HEK293 (cell line): ENCODE measurements around the gene TOMM70.

Source experiments
- CTCF ChIA-PET: fragments of 350-600 bp; formaldehyde crosslinking; extraction: SDS; loops from one replicate; lab custom pipeline; 2021; ENCODE audit warnings: antibody characterized with exemption; lab: Yijun Ruan, JAX
- POLR2A ChIA-PET: fragments of 300-600 bp; formaldehyde crosslinking; extraction: SDS; loops from one replicate; lab custom pipeline; 2020; ENCODE audit warnings: antibody characterized with exemption, inconsistent platforms; lab: Yijun Ruan, JAX
- H3K27ac ChIP-seq: fragments of 200-500 bp; sonication (Bioruptor generic); 2 replicates; pipeline ENCODE4 v1.5.1; 2014; ENCODE audit warnings: low read depth, low read length, control low read depth, inconsistent platforms; ENCODE audit errors: extremely low read depth
- H3K36me3 ChIP-seq, 2 experiments: fragments of 200-500 bp in 1 of 2; sonication (Bioruptor generic) in 1 of 2; 1 replicate in 1 of 2; 2 replicates in 1 of 2; pipeline ENCODE4 v1.5.1; 2014 to 2017; ENCODE audit warnings: inconsistent platforms in 2 of 2, low read length in 2 of 2; ENCODE audit not compliant: control insufficient read depth in 2 of 2, insufficient read depth in 1 of 2
- H3K4me1 ChIP-seq: fragments of 200-500 bp; sonication (Bioruptor generic); 2 replicates; pipeline ENCODE4 v1.5.1; 2014; ENCODE audit warnings: mild to moderate bottlenecking, low read length, inconsistent platforms; ENCODE audit not compliant: control insufficient read depth, insufficient read depth
- H3K4me3 ChIP-seq: 2 replicates; pipeline ENCODE4 v1.5.1; 2011; ENCODE audit warnings: low read depth, mild to moderate bottlenecking, control low read depth, low read length, moderate library complexity
- H3K9me3 ChIP-seq: fragments of 200-500 bp; sonication (Bioruptor generic); 2 replicates; pipeline ENCODE4 v1.5.1; 2014; ENCODE audit warnings: low read depth, low read length, inconsistent platforms; ENCODE audit not compliant: control insufficient read depth, insufficient read depth
- ELK4 ChIP-seq: IDR thresholded peaks from 2 replicates; pipeline ENCODE4 v1.6.1; 2011; ENCODE audit warnings: mild to moderate bottlenecking, low read depth, low read length, borderline replicate concordance
- HIC1 ChIP-seq: fragments of 450-650 bp; formaldehyde crosslinking; IDR thresholded peaks from 2 replicates; pipeline ENCODE4 v1.5.1; 2016; ENCODE audit warnings: missing biosample characterization, missing genetic modification characterization
- KLF17 ChIP-seq: fragments of 450-650 bp; formaldehyde crosslinking; IDR thresholded peaks from 2 replicates; pipeline ENCODE4 v1.5.1; 2016; ENCODE audit warnings: missing biosample characterization, missing genetic modification characterization
- PRDM10 ChIP-seq: fragments of 450-650 bp; formaldehyde crosslinking; IDR thresholded peaks from 2 replicates; pipeline ENCODE4 v1.5.1; 2016; ENCODE audit warnings: missing biosample characterization, missing genetic modification characterization
- SETDB1 ChIP-seq: IDR thresholded peaks from one replicate; pipeline ENCODE4 v1.6.1; 2017; ENCODE audit warnings: mild to moderate bottlenecking, low read length, moderate library complexity, mixed read lengths; ENCODE audit not compliant: insufficient read length
- TRIM28 ChIP-seq: IDR thresholded peaks from 2 replicates; pipeline ENCODE4 v1.6.1; 2011; ENCODE audit warnings: low read length, control low read depth, borderline replicate concordance
- ZNF18 ChIP-seq: fragments of 450-650 bp; formaldehyde crosslinking; IDR thresholded peaks from 2 replicates; pipeline ENCODE4 v1.5.1; 2016; ENCODE audit warnings: missing biosample characterization, missing genetic modification characterization
- ZNF274 ChIP-seq, 2 experiments: fragments of 200-500 bp in 1 of 2; fragments of 450-650 bp in 1 of 2; sonication (Bioruptor generic) in 1 of 2; formaldehyde crosslinking in 1 of 2; IDR thresholded peaks; 2 replicates each; pipeline versions ENCODE4 v1.5.1 to v1.6.1; 2014 to 2016; ENCODE audit warnings: borderline replicate concordance in 1 of 2, inconsistent platforms in 1 of 2, low read length in 1 of 2, missing biosample characterization in 1 of 2, missing genetic modification characterization in 1 of 2
- ZNF488 ChIP-seq: fragments of 450-650 bp; formaldehyde crosslinking; IDR thresholded peaks from 2 replicates; pipeline ENCODE4 v1.5.1; 2016; ENCODE audit warnings: missing biosample characterization, missing genetic modification characterization
- ZNF510 ChIP-seq: fragments of 450-650 bp; formaldehyde crosslinking; IDR thresholded peaks from 2 replicates; pipeline ENCODE4 v1.5.1; 2018; ENCODE audit warnings: mild to moderate bottlenecking, missing genetic modification characterization, missing biosample characterization; ENCODE audit not compliant: insufficient replicate concordance
- ZNF514 ChIP-seq: fragments of 450-650 bp; formaldehyde crosslinking; IDR thresholded peaks from 2 replicates; pipeline ENCODE4 v1.5.1; 2016; ENCODE audit warnings: missing biosample characterization, missing genetic modification characterization
- ZNF639 ChIP-seq: fragments of 450-650 bp; formaldehyde crosslinking; IDR thresholded peaks from 2 replicates; pipeline ENCODE4 v1.5.1; 2016; ENCODE audit warnings: missing biosample characterization, missing genetic modification characterization

The TOMM70 gene

GRCh38 chr3:100407977-100408532, 7.2 kb upstream of the TOMM70 start:
- Histone ChIP-seq H3K9me3 (no peaks in the 10 kb centered on the region), H3K4me1 (no peaks in the 10 kb centered on the region), H3K4me3 (no peak overlapping the region), H3K36me3 (peaks cover 0 to 4% of the 10 kb centered on the region in 2 experiments; a peak in 1 of 3 replicates), H3K27ac (no peak overlapping the region)
- POLR2A ChIA-PET, result no interaction called here
- TF ChIP-seq ZNF510 (tag by site-specific recombination) (no peak), TRIM28 (no peak), HIC1 (no peak), KLF17 (tag by site-specific recombination) (no peak), ZNF639 (tag by site-specific recombination) (no peak), ELK4 (no peak), ZNF18 (tag by site-specific recombination) (no peak)
- CTCF ChIA-PET, result no interaction called here

GRCh38 chr3:100407164-100407563, 6.3 kb upstream of the TOMM70 start:
- ChIA-PET CTCF (no interaction called here), POLR2A (no interaction called here)
- H3K27ac ChIP-seq, result no peak overlapping the region
- H3K9me3 ChIP-seq, result no peaks in the 10 kb centered on the region
- no peak overlapping the region for H3K4me3 ChIP-seq
- no peak for TF ChIP-seq ZNF274 (IDR thresholded peaks at IDR 0.05; ENCODE audit: low read length)
- no peak for TF ChIP-seq ZNF274 (tag by site-specific recombination; IDR thresholded peaks at IDR 0.05; ENCODE audit: borderline replicate concordance)
- TF ChIP-seq ZNF514 (tag by site-specific recombination), result no peak
- TF ChIP-seq SETDB1, result peak; percentile 92
- no peak for TF ChIP-seq ZNF488
- TF ChIP-seq PRDM10 (tag by site-specific recombination), result no peak
- no peaks in the 10 kb centered on the region for H3K4me1 ChIP-seq
- H3K36me3 ChIP-seq, result no peaks in the 10 kb centered on the region
